ENCODE data around the gene GFER.
A peak's percentile ranks its signal among the peaks of the same experiment; 100 is the strongest.

DNA sequence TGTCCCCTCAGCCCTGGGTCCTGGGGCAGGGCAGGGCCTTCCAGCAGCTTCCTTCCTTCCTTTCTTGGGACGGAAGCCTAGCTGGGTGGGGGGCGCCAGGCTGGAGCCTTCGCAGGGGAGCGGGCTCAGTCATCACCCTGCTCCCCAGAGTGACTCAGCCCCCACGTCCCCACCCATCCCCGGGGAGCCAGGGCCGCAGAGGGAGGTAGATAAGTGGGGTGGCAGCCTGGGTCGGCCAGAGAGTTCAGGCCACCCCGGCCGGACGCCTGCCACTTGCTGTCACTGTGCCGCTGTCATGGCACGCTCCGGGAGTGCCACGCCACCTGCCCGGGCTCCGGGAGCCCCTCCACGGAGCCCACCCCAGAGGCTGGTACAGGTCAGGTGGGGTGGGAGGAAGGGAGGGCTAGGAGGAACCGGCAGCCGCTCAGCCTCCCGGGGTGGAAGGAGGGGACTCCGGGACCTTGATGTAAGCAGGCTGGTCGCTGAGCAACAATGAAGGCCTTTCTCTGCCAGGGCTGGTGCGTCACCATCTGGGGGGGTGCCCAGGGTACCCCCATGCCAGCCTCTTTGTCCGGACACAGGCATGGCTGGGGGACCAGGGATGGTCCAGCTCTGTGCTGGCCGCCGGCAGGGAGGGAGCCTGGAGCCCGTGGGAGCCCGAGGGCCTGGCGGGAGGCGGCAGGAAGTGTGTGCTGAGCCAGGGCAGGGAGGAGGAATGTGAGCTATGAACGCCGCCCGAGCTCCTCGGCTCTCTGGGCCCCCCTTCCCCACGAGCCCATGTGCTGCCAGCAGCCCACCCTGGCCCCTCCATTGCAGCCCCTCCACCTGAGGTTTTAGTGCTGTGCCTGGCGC is 49.3 kb downstream of the GFER start:
- TF ChIP-seq, protein P1, sequence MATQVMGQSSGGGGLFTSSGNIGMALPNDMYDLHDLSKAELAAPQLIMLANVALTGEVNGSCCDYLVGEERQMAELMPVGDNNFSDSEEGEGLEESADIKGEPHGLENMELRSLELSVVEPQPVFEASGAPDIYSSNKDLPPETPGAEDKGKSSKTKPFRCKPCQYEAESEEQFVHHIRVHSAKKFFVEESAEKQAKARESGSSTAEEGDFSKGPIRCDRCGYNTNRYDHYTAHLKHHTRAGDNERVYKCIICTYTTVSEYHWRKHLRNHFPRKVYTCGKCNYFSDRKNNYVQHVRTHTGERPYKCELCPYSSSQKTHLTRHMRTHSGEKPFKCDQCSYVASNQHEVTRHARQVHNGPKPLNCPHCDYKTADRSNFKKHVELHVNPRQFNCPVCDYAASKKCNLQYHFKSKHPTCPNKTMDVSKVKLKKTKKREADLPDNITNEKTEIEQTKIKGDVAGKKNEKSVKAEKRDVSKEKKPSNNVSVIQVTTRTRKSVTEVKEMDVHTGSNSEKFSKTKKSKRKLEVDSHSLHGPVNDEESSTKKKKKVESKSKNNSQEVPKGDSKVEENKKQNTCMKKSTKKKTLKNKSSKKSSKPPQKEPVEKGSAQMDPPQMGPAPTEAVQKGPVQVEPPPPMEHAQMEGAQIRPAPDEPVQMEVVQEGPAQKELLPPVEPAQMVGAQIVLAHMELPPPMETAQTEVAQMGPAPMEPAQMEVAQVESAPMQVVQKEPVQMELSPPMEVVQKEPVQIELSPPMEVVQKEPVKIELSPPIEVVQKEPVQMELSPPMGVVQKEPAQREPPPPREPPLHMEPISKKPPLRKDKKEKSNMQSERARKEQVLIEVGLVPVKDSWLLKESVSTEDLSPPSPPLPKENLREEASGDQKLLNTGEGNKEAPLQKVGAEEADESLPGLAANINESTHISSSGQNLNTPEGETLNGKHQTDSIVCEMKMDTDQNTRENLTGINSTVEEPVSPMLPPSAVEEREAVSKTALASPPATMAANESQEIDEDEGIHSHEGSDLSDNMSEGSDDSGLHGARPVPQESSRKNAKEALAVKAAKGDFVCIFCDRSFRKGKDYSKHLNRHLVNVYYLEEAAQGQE (IDR thresholded peaks at IDR 0.05; ENCODE audit: low read depth, low read length): no peak
- TF ChIP-seq PBX3 (IDR thresholded peaks at IDR 0.05) (no peak), POLR2AphosphoS5 (IDR thresholded peaks at IDR 0.05; ENCODE audit: low read depth, low read length) (peak; percentile 22; the same call in 1 of the 2 replicates), USF2 (IDR thresholded peaks at IDR 0.05; ENCODE audit: borderline replicate concordance, low read depth, low read length) (no peak), YY1 (IDR thresholded peaks at IDR 0.05; ENCODE audit: low read depth) (no peak), RAD21 (IDR thresholded peaks at IDR 0.05; ENCODE audit: low read length) (no peak), NRF1 (IDR thresholded peaks at IDR 0.05; ENCODE audit: low read depth, low read length) (no peak), TAF1 (IDR thresholded peaks at IDR 0.05; ENCODE audit: borderline replicate concordance, low read depth, low read length) (no peak), EZH2phosphoT487 (IDR thresholded peaks at IDR 0.05; ENCODE audit: borderline replicate concordance, low read depth) (no peak), IRF3 (IDR thresholded peaks at IDR 0.05; ENCODE audit: low read depth, low read length) (no peak), RCOR1 (IDR thresholded peaks at IDR 0.05; ENCODE audit: low read length) (no peak)
- TF ChIP-seq, protein P2, sequence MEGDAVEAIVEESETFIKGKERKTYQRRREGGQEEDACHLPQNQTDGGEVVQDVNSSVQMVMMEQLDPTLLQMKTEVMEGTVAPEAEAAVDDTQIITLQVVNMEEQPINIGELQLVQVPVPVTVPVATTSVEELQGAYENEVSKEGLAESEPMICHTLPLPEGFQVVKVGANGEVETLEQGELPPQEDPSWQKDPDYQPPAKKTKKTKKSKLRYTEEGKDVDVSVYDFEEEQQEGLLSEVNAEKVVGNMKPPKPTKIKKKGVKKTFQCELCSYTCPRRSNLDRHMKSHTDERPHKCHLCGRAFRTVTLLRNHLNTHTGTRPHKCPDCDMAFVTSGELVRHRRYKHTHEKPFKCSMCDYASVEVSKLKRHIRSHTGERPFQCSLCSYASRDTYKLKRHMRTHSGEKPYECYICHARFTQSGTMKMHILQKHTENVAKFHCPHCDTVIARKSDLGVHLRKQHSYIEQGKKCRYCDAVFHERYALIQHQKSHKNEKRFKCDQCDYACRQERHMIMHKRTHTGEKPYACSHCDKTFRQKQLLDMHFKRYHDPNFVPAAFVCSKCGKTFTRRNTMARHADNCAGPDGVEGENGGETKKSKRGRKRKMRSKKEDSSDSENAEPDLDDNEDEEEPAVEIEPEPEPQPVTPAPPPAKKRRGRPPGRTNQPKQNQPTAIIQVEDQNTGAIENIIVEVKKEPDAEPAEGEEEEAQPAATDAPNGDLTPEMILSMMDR (IDR thresholded peaks at IDR 0.05): no peak
- TF ChIP-seq, protein P3, sequence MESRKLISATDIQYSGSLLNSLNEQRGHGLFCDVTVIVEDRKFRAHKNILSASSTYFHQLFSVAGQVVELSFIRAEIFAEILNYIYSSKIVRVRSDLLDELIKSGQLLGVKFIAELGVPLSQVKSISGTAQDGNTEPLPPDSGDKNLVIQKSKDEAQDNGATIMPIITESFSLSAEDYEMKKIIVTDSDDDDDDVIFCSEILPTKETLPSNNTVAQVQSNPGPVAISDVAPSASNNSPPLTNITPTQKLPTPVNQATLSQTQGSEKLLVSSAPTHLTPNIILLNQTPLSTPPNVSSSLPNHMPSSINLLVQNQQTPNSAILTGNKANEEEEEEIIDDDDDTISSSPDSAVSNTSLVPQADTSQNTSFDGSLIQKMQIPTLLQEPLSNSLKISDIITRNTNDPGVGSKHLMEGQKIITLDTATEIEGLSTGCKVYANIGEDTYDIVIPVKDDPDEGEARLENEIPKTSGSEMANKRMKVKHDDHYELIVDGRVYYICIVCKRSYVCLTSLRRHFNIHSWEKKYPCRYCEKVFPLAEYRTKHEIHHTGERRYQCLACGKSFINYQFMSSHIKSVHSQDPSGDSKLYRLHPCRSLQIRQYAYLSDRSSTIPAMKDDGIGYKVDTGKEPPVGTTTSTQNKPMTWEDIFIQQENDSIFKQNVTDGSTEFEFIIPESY (IDR thresholded peaks at IDR 0.05; ENCODE audit: borderline replicate concordance, low read depth): no peak
